Fibroblast of skin of abdomen (primary cell): Measurements from ENCODE around the gene BCL10.
"Not testable (repeated sequence)": the region's sequence is repeated elsewhere in the genome, so short reads cannot be mapped to it uniquely, and the experiment has no call there.

Experiments used
- DNase-seq: peaks from one replicate; pipeline ENCODE4 v3.0.0-alpha.2; 2013

Gene BCL10

GRCh38 chr1:85262985-85263384, 13.4 kb downstream of the BCL10 start:
- no peak for DNase-seq

- peak; percentile 41 for DNase-seq
Observed at GRCh38 chr1:85259912-85260274, 16.5 kb downstream of the BCL10 start.

- DNase-seq, result peak; percentile 92
Observed at GRCh38 chr1:85259118-85259911, 17.1 kb downstream of the BCL10 start, which contains the start of gene C1orf52. Gene C1orf52 (minus strand): TSS chr1:85259662. CDS start chr1:85259633, 29 bp downstream.

GRCh38 chr1:85258536-85259117, 17.8 kb downstream of the BCL10 start:
- no peak for DNase-seq

GRCh38 chr1:85249042-85249441, 27.4 kb downstream of the BCL10 start:
- DNase-seq, result not testable (repeated sequence)

GRCh38 chr1:85245891-85246290, 30.5 kb downstream of the BCL10 start:
- peak; percentile 8 for DNase-seq

- peak; percentile 43 for DNase-seq
Observed at GRCh38 chr1:85245456-85245855, 31.0 kb downstream of the BCL10 start.

GRCh38 chr1:85244271-85245061, 32.0 kb downstream of the BCL10 start:
- peak; percentile 91 for DNase-seq

- DNase-seq, result no peak
Observed at GRCh38 chr1:85243372-85243771, 33.1 kb downstream of the BCL10 start.

- DNase-seq, result peak; percentile 9
Observed at GRCh38 chr1:85240643-85241042, 35.8 kb downstream of the BCL10 start.

- peak; percentile 41 for DNase-seq
Observed at GRCh38 chr1:85240174-85240601, 36.2 kb downstream of the BCL10 start.

GRCh38 chr1:85237613-85238012, 38.8 kb downstream of the BCL10 start:
- DNase-seq, result no peak

GRCh38 chr1:85230305-85230977, 46.0 kb downstream of the BCL10 start:
- DNase-seq, result no peak

- DNase-seq, result no peak
Observed at GRCh38 chr1:85229574-85230097, 46.8 kb downstream of the BCL10 start.

GRCh38 chr1:85228972-85229371, 47.5 kb downstream of the BCL10 start:
- DNase-seq, result no peak

GRCh38 chr1:85225624-85226380, 50.6 kb downstream of the BCL10 start:
- DNase-seq, result peak; percentile 28

- no peak for DNase-seq
Observed at GRCh38 chr1:85224734-85225623, 51.5 kb downstream of the BCL10 start.

- no peak for DNase-seq
Observed at GRCh38 chr1:85224295-85224694, 52.1 kb downstream of the BCL10 start.

GRCh38 chr1:85223334-85223733, 53.1 kb downstream of the BCL10 start:
- DNase-seq, result no peak

GRCh38 chr1:85220756-85221201, 55.7 kb downstream of the BCL10 start:
- DNase-seq, result peak; percentile 51
